GM18508 (cell line): ENCODE measurements around the gene LRMDA.

ENCODE experiments used
- ATAC-seq: cut with Tn5 transposase; IDR thresholded peaks from one replicate; pipeline ENCODE4 v1.9.1; 2021; ENCODE audit warnings: moderate number of reproducible peaks; ENCODE audit not compliant: insufficient read depth, unreplicated experiment

Gene LRMDA

DNA sequence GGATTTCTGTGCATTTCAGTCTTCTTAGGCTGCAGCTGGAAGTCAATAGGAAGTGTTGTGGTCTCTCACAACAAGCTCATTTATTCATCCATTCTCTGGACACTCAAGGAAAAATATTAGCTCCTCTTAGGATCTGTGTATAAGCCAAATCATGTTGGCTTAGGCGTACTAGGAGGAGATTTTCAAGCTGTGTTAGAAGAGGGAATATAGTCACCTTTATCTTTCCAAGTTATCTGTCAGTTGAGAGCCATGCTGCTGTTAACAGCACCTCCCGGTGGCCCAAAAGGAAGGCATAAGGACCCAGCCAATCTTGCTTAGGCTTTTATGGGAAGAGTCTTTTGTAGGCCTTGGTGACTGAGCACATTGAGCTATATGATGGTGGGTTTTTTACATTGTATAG lies 220.0 kb downstream of the LRMDA start:
- no peak for ATAC-seq

DNA sequence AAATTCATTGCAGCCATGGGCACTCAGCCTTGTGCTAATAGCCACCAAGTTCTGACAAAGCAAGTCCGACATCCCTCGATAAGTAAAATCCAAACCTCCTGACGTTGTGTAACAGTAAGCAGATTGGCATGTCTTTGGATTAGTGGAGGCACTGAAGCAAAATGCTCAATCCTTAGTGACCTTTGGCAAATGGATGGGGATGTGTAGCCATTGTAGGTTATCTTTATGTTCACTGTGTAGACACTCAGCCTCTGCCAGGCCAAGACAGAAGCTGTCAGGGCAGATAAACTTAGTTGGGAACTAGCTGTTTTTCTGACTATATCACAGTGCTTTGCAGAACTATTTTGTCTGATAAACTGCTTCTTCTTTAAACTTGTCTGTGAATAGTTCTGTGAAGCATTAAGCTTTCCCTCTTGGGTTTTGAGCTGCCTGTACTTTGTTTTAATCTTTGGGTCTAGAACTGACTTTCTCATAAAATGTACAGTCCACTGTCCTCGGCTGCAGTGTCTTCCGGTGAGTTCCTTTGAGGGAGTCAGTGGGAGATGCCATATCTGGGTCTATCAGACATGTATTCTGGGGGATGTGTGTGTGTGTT lies 220.8 kb downstream of the LRMDA start:
- no peak for ATAC-seq

DNA sequence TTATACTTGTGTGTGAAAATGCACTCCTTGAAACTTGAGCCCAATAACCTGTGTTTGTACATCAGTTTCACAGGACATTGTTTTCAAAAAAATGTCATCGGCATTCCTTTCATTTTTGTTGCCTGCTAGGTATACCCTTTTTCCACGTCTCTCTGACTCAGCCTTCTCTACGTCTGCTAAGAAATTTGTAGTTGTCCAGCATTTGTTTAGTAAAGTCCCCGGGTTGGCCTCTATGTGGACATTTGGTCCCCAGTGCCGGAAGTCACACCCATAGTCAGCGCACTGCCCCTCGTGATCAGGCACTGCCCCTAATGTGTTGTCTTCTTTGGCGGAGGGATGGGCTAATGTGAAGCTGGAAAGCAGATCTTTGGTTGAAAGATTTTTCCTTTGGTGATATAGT lies 222.3 kb downstream of the LRMDA start:
- ATAC-seq: no peak

DNA sequence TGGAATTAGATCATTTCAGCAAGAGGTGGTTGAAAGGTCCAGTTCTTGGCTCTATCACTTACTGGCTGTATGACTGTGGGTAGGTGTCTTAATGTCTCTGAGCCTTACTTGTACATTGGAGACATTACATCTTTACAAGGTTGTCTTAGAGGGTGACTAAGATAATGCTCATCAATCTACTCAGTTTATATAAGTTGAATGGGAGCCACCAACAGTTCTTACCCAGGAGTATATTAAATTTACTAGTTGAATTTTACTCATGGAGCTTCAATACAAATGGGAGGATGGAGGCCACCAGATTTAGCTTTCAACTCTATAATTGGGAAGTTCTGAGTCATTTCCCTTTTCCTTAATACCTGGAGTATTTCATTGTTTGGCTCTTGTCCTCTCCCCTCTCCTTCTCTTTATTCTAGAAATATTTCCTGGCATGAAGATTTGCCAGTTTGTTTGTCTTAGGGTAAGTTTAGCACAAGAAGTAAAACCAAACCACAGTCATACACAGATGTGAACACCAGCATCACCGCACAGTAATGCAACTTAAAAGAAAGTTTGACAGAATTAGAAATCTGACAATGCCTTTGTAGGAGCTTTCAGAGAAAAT lies 222.8 kb downstream of the LRMDA start:
- no peak for ATAC-seq

DNA sequence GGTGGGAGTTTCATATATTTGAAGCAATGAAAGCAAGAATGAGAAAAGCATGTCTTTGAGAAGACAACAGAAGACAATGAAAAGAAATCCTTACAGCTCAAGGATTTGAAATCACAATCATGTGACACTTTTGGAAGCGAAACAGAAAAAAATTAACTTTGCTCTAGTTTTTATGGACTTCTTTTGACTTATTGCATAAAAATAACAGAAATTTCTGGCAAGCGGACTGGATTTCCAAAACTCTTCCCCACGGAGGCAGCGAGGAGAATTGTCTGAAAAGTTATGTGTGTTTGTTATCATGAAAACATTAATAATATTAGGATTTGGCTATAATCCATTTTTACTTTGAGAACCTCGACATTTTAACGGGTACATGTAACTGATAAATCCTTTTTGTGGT lies 223.3 kb downstream of the LRMDA start:
- ATAC-seq: no peak

DNA sequence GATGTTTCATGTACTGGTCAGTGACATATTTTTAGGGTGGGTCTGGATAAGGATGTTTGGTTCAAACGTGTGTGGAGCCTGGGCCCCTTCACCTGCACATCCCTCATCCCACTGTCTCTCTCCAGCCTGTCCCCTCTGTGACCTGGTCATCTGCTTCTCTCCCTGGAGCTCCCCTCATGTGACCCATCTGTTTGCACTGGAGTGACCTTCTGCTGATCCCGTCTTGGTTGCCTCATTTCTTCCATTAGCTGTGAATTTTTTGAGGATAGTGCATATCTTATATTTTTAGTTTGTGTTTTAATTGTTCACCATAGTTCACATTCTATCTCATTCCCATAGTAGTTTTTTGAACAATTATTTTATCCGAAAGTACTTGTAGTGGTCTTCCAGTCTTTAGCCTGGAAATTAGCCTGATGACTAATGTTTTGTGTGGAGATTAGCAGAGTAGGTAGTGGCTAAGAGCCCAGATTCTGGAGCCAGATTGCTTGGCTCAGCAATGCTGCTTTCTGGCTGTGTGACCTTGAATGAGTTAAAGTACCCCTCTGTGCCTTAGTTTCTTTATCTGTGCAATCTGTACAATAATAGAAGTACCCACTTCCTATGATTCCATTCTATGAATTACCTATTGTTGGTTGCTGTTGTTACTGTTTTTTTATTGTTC lies 224.5 kb downstream of the LRMDA start:
- ATAC-seq: no peak

DNA sequence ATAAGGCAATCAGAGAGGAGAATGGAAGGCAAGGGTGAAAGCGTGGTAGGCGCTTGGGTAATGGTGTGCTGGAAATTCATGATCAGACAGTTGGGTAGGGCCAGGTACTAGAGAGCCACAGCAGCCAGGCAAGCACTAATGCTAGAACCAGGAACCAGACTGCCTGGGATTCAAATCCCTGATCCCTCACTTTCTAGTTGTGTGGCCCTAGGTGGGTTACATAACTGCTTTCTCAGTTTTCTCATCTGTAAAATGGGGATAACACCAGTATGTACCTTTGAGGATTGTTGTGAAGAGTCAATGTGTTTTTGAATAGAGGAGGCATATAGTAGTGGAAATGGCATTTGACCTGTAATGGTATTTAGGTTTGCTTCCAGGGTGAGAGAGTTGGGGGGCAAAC lies 225.9 kb downstream of the LRMDA start:
- ATAC-seq: no peak

DNA sequence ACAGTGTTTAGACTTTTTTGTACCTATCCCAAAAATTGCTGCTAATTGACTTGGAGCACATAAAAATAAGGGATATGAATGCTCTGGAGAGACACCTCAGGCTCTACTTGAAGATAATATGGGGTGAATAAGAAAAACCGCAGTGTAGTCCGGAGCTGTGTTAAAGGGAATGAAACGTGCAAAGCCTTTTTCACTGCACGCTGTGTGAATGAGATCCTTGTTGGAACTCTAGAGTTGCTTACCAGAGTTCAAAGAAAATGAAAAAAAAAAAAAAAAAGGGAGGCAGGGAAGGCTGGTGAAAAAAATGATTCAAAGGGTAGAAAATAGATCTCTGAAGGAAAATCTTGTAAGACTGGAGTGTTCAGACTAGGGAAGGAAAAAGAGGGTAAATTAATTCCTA lies 226.6 kb downstream of the LRMDA start:
- no peak for ATAC-seq

DNA sequence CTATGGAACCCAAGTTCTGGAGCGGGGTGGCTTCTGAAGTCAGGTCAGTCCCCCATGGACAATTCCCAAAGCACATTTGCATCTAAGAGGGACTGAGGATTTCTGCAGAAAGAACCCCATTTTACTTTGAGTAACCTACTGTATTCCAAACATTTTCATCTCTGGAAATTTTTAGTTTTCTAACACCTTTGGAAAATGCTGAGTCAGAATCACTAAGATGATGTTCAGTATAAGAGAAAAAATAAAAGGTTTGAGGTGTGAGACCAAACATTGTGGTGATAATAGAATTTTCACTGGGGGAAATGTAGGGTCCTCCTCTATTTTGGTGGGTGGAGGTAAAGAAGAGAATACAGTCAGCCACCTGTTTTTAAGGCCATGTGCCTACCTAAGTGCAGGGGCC lies 227.1 kb downstream of the LRMDA start:
- no peak for ATAC-seq

DNA sequence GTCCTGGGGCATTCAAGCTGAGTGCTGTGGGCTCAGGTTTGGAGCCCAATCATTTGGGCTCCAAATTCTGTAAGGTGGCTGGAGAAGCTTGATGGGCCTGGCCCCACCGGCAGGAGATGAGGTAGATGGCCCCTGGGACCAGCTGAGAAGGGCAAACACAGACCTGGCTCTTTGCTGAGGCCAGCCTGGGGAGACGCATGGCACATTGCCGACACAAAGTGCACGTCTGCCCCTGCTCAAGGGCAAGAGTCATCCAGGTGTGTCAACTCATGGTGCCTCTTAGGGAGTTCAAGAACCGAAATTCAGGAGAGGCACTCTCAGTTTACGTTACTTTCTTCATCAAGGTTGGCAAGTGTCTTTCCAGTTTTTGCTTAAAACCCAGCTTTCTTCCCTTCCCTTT lies 227.5 kb downstream of the LRMDA start:
- no peak for ATAC-seq

DNA sequence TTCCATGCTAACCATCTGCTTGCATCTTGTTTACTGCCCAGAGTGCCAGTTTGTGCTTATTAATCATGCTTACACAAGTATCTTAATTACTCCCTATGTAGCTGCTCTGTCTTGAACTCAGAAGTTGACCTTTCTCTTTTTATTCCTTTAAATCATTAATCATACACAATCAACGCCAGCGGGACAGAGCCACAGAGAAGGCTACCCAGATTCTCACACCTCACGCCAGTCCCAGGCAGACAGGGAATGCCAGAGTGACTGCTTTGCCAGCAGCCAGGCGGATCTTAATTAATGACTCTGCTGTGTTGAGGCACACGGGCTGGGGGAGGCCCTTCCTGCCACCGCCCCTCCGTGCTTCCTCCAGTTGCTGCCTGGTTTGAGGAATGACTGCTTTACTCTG lies 229.4 kb downstream of the LRMDA start:
- no peak for ATAC-seq

DNA sequence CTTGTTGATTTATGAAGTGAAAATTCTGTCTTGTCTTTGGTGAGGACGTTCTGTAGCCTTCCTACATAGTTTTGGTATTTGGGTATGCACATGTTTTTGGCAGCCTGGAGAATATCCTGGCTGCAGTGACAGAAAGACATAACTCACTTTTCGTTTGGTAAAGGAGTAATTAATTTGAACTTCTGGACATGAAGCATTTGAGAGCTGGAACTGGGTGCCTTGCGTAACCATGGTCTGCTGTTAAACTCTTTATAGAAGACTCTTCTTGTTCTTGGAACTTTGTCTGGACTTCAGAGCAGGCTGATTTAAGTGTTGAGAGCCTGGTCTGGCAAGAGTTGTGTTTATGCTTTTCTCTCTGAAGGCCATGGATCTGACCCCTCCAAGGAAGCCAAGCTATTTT lies 231.3 kb downstream of the LRMDA start:
- no peak for ATAC-seq

DNA sequence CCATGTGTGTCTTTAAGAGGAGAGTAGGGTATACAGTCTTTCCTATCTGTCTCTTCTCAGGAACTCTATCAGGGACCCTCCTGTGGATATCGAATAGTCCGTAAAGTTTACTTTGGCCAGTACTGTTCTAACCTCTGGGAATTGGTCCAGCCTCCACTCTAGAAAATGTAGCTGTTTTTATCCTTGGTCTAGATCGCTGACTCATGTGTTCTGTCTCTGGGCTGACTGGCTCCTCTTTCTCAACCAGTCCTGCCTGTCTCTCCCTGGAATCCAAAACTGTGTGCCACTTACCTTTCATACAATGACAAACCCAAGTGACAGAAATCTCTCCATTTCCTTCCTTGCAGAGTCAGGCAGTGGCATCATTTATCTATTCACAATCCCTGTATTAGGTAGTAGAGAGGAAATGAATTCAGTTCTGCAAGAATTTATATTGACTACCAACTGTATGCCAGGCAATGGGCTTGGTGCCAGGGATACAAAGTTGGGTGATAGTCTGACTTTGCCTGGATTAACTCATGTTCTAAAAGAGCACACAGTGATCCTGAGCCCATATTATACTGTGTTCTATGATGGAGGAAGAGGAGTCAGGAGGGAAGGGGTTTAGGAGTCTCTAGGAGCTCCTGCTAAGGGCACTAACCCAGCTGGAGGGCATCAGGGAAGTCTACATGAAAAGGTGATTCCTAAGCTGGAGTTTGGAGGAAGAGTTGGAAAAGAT lies 232.7 kb downstream of the LRMDA start:
- ATAC-seq: no peak

DNA sequence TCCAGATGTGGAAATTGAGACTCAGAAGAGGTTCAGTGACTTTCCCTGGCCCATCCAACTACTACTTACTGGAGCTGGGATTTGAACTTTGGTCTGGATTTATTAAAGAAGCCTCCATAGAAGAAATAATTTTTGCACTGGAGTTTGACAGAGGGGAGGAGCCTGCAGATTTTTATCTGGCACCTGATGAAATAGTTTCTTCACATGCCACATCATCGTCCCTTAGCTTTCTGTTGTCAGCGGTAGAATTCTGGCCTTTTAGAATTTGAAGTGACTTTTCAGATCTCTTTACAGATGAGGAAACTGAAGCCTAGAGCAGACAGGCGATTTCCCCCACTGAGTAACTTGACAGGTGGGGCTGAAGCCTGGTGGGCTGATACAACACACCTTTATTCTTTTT lies 233.5 kb downstream of the LRMDA start:
- ATAC-seq: no peak

DNA sequence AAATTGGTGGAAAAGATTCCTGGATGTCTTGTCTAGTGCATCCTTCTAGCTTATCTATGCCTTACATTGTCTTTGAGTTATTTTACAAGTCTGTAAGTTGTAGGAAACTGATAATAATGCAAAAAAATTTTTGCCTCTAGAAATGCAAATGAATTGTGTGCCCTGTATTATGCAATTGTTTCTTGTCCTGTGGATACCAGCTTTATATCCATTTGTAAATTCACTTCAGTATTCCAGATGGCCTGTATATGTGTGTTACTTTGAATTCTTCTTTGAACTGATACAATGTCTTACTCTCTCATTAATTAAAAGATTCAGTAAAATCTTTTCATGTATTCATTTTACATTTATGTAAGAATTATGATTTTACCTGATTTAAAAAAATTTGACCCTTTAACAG lies 234.3 kb downstream of the LRMDA start:
- no peak for ATAC-seq

DNA sequence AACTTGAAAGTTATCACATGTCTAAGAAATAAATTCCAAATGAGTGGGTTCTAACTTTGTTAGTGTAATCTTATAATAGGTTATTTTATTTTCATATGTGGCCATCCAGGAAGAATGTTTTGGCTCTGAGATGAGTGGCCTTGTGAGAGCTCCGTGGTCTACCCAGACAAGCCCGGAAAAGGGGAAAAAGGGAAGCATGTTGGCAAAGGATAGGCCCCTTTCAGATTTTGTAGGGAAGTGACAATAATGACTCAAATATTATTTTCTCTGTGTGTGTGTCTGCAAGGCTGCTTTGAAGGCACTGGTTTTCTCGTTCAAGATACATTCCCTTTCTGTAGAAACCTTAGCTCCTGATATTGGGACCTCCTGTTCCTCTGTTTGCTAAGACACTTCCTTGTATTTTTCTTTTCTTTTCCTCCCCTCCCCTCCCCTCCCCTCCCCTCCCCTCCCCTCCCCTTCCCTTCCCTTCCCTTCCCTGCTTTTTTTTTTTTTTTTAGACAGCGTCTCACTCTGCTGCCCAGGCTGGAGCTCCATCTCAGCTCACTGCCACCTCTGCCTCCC lies 240.8 kb downstream of the LRMDA start:
- no peak for ATAC-seq

DNA sequence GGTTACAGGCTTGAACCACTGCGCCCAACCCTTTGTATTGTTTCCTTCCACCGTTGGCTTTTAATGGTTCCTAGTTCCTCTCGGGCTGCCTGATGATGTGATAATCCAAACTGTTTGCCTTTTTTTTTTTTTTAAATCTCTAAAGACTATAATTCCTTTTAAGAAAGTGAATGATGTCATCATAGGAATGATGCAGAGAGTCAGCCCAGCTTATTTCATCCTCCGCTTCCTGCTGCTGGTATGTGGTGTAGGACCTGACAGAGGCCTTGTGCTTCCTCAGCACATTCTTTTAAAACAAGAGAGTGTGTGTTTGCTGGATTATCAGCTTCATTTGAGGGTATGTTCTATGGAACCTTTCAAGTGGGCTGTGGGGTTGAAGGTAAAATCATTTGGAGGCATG lies 241.4 kb downstream of the LRMDA start:
- no peak for ATAC-seq

DNA sequence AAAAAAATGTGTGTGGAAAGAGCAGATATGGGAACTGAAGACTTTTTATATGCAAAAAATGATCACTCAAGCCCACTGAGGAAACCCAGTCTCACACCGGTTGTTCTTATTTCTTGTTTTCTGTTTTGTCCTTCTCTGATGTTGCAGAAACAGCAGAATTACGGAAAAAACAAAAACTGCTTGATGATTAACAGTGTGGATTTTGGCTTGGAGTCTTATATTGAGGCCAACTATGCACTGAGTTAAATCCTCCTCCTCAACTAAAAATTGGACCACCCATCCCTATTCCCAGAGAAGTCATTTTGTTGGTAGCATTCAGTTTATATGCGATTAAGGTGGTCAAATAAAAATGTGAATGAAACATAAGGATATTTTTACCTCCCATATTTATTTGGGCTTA lies 246.1 kb downstream of the LRMDA start:
- no peak for ATAC-seq

DNA sequence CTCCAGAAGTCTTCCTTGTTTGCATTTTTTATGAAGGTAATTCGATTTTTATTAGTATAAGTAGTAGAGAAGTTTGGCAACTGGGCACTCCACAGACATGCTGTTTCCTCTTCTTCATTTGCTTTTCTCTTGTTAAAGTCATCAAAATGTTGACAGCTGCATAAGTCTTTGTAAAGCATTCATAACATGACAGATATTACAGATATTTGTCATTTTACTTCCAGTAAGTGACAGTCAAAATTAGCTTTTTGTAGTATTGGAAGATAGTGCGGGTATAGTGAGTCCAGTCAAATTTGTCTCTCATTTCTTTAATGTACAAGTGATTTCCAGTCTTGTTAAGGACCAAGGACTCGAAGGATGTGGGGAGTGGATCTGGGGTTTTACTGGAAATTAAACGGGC lies 247.1 kb downstream of the LRMDA start:
- no peak for ATAC-seq

DNA sequence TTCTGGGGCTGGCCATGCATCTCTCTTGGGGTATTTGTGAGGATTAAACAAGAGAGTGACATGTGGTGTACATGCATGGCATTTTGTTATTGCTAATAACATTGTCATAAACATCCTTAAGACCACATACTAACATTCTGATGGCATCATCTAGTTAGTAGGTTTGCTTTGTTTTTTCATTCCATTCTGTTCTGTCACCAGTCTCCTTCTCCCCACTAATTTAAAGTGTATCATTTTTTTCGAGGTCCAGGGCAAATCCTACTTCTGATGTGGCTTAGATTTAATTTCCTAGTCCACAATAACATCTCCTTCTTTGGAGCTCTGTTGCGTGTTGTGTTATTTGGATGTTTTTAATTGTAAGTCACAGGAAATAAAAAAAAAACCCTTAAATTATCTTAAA lies 248.1 kb downstream of the LRMDA start:
- no peak for ATAC-seq

DNA sequence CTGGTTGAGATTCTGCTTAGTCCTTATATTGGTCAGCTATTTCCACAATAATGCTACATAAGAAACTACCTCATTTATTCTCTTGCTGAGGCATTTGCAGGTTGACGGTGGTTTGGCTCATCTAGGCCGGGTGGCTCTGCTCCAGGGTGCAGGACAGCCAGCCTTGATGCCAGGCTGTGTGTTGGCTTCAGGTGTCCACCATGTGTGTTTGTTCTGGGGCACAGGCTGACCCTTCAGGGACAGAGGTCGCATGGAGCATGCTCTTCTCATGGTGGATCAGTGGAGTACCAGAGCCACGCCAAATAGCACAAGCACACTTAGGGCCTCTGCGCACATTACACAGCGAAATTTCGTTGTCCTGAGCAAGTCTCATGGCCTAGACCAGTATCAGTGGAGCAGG lies 249.9 kb downstream of the LRMDA start:
- no peak for ATAC-seq
